HG03175 (cell line): Measurements from ENCODE around the gene PAK6.

Experiments
- ATAC-seq: cut with Tn5 transposase; IDR thresholded peaks from one replicate; pipeline ENCODE4 v1.9.1; 2021; ENCODE audit warnings: mild to moderate bottlenecking, moderate library complexity; ENCODE audit not compliant: unreplicated experiment

Gene PAK6

DNA sequence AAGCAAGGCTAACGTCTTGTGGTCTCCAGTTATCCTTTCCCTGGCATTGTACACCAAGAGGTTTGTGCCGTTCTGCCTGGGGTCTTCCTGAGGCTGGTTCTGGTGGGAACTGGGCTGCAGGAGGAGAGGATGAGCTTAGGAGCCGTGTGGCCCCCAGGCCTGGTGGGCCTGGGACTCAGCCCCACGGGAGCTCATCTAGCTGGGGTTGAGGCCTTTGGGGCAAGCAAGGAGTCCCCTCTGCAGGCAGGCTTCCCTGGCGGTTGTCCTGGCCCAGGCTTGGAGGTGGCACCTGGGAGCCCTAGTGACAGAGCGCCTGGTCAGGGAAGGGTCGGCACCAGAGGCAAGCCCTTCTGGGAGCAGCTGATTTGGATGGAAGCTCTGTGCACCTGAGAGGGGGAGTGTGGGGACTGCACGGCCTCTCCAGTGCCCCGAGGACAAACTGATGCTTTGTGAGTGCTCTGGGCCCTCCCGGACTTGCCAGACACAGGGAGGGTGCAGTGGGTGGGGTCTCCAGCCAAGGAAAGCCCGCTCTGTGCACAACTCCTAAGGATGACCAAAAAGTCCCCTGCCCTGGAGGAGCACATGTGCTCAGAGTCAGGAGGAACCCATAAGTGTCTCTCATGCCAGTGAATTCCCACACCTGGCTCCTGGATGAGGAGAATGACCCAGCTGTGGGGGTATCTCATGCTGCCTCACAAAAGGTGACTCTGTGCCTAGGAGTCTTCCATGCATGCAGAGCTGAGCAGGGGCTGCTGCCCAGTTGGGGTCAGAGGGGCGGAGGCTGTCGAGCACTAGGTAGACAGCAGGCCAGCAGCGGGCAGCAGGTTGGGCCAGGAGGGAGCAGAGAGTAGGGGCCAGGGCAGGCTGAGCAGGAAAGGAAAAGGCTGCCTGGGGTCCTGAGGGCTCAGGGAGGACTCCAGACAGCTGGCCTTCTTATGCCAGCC lies 2.7 kb downstream of the PAK6 start:
- ATAC-seq: no peak

DNA sequence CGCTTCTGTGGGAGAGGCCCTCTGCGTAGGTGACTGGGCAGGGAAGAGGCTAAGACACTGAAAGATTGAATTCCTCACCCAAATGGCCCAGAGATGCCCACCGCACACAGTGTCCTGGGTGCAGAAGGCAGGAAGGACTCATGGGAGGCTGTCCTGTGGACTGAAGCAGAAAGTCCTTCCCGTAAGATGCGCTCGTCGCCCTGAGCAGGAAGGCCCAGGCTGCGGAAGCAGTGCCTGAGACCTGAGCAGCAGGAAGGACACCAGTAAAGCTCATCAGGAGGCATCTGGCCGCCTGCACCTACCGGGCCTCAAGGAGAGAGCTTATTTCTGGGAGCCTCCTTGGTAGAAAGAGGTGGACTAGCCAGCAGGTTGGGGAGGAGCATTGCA lies 3.3 kb downstream of the PAK6 start:
- ATAC-seq: no peak

DNA sequence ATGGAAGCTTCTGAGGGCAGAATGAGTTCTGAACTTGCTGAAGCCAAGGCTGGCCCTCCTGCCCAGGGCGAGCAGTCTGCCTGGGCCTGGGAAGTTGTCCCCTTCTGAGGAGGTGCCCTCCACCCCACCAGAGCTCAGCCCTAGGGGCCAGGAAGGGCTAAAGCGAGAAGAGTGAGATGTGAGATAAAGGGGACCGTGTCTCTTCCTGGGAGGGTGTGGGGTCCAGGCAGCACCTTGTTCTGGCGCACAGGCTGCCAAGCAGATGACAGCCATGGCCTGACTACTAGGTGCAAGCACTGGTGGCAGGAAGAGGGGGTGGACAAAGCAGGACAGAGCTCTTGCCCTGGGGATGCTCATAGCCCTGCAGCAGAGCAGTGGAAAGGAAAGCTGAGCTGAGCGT lies 3.7 kb downstream of the PAK6 start:
- no peak for ATAC-seq

DNA sequence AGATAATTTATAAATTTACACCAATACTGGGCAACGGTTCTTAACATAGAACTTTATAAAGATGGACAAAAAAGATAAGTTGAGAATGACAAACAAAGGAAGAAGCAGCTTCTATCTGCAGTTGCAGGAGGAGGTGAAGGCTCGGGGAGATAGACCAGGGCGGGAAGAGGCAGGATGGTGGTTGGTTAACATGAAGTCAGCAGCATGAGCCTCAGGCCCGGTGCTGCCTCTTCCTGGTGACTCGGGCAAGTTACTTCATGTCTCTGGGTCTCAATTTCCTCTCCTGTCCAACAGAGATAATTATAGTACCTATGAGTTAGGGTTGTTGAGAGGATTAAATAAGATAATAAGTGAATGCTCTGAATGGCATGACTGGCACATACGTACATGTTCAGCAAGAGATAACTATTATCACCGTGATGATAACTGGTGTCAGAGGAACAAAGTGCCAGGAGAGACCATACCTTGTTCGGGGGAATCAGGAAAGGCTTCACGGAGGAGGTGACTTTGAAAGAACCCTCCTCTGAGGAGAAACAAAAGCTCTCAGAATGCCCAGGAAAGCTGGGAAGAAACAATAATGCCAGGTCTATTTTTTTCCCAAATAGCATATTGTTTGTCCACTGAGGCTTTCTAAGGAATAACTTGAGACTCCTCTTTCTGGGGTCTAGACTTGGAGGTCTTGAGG lies 4.4 kb downstream of the PAK6 start:
- no peak for ATAC-seq

DNA sequence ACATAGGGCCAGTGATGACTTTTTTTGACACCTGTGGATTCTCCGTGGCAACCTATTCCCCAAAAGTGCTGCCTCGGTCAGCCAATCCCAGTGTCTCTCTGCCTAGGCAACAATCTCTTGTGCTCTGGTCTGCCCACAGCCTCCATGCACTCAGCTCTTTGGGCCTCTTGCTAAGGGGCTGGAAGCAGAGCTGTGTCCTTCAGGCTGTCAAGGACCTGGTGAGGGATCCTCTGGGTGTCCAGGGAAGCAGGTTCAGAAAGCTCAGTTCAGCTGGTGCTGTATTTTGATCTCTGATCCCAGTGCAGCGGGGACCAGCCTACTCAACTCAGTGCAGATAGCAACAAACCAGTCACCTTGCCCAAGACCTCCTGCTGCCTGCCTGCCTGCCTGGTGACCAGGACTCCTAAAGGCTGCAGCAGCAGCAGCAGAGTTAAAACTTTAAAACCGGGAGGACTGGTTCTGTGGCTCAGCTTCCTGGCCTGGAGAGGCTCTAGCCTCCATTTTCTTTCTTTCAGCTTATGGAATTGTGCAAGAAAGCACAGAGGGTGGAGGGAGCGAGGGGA lies 6.2 kb downstream of the PAK6 start:
- ATAC-seq: no peak

DNA sequence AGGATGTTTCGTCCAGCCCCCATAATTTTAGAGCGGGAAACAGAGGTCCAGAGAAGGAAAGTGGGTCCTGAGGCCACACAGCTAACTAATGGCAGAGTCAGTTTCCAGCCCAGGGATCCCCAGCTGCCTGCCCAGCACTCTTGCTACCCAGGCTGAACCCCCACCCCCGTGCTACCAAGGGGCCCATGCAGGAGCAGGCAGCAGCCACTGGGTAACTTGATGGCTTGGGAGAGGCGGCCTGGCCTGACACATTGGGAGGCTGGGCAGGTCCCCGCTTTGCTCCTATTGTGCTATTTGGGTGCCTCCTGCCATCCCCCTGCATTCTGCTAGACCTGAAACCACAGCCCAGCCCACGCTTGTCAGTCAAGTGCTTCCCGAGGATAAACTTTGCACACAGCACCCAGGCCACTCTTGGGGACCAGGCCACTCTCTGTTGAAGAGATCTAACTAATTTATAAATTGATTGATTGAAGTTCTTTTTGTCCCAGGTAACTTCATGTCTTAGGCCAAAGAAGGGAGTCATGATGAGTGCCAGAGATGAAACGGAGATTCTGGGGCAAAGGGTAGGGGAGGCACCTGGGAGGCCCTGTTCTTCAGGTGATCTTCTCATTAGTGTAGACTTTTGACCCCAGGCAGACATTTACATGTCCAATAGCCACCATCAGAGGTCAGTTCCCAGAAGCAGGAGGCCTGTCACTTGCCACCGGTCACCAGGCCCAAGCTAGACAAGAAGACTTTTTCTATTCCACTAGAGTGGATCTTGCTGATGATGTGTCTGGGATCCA lies 7.0 kb downstream of the PAK6 start:
- ATAC-seq: no peak

DNA sequence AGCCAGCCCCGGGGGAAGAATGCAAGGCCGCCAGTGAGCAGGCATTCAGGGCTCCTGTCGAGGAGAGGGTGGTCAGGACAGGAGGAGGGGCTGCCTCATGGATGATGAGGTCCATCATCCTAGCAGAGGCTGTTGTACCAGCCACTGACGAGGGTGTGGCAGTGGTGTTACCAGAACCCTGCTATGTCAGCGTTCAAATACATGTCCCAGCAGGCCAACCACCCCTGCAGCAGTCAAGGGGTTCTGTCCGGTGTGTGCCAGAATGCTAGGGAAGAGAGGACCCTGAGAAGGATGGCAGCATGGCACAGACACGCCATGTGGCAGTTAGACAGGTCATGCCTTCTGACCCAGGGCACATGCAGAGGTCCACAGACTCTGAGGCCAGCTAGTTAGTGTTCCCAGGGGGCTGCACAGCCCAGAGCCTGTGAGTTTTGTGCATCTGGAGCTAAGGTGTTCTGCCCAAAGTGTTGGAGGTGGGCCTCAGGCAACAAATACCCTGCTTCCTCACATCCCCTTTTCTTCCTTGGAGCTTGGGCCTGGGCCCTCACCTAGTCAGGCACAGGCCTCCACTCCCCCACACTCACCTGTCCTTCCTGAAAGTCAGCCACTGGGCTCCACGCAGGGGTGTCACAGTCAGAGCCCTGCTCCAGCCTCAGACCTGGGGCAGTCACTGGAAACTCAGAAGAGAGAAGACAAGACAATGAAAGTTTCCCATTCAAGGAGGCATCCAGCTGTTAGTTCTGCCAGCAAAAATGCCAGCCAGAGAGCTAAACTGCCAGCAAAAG lies 7.8 kb downstream of the PAK6 start:
- ATAC-seq: no peak

DNA sequence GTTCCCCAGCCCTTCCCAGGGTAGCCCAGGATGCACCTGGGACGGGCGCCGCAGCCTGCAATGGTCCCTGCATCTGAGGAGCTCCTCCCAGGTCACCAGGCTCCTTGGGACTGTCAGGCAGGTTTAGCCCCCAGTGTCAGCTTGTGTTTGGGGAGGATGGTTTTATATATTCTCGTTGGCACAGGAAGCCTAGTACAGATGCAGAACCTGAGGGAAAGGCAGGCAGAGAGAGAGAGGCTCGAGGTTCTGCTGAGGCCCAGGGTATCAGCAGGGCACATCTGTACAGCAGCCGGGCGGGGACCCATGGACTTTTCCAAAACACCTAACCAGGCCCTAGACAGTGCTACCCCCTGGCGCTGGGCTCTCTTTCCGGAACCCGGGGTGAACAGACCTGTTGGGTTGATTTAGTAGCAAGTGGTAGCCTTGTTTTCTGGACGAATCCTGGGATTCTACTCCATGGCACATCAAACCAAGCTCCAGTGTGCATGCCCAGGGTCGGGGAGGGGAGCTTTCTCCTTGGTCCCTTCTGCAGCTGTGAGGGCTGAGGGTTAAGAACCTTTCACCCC lies 8.6 kb downstream of the PAK6 start:
- no peak for ATAC-seq

DNA sequence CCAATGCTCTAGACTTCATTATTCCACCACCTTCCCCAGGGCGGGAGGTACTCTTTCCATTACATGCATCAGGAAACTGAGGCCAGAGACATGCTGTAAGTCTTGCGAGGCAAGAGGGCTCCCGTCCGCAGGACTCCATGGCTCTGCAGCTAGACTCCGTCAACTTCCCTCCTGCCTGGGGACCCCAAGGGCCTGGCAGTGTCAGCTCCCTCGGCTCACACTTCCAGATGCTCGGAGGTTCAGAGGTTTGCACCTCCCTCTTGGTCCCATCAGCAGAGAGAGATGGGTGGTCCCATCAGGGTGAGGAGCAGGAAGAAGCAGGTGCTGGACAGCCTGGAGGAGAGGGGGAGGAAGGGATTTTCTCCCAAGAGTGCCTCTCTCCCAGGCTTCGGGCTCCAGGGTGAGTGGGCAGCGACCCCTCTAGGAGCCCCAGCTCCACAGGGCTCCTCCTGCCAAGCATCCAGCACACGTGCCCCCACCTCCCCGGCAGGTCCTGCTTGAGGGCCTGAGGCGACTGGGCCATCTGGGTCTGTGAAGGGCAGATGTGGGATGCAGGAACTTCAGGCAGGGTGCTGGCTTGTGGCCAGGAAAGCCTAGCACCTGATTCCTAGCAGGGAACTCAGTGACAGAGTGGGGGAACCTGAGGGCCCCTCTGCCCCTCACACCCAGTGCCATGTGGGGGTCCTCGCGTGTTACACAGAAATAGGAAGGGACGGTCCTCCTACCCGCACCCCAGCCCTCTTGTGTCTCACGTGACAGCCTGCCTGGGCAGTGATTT lies 9.3 kb downstream of the PAK6 start:
- no peak for ATAC-seq

DNA sequence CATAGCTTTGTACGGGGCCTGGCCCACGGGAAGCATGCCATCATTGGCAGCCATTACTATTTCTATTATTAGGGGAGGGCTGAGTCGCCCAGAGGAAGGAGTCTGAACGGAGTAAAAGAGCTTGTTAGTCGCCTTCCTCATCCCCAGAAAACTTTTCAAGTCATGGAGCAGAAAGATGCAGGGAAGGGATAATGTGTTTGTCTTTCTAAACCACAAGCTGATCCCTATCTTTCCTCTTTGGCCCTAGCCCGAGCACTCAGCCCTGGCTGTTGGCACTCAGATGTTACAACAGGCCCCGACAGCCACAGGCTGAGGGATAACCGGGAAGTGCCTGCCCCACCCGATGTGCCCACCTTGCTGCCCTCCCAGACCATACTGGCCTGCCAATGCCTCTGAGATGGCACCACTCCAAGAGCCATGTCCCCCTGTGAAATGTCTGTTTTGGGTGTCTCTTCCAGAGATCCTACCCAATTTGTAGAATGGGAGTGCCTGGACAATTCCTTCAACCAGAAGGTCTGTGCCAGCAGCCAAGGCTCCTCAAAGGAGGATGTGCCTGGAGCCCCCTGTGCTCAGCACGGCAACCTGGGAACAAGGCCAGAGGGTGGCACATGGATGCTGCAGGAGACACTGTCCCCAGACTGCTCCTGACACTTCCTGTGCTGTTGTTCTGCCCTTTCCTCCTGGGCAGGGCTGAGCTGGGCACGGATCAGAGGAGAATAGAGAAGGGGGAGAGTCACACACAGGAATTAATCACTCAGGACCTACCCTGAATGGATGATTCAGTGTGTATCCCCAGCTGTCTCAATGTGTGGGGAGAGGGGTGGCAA lies 10.8 kb downstream of the PAK6 start:
- ATAC-seq: no peak

DNA sequence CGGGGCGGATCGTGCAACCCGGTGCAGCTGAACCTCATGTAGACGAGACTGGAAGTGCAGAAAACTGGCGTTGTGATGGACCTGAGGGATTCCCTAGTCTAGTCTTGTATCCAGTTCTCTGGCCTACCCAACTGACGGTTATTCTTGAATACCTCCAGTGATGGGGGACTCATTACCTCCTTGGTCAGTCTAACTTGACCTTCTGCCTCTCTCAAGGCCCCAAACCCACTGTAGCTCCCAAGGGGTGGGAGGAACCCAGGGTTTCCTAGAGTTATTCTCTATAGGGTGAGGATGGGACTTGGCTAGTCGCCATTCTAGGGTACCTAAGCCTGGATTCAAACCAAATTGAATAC lies 11.4 kb downstream of the PAK6 start:
- no peak for ATAC-seq

DNA sequence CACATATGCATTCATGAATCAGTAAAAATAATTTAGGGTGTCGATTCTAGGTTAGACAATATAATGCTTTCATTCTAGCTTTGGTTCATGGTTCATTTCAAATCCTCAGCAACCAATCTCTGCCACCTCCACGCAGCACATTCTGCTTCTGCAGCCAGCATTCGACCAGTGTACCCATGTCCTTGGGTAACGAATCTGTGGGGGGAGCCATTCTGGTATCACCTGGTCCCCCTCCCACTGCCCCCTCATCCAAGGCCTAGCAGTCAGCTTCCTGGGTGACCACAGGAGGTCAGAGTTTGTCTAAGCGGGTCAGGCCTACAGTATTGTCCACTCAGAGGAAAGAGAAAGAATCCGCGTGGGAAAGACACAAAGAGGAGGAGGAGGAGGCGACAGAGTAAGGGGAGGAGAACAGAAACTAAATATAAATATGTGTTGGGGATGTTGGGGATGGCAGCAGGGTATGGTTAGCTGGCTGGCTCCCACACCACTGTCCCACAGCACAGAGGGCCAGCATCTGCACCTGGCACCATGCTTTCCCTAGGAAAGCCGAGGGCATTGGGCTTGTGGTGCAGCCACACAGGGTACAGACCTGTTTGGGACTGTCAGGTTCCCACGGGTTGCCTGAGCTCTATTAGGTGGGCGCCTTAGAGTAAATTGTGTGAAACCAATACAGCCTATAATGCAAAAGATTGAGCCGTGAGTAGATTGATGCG lies 12.1 kb downstream of the PAK6 start:
- ATAC-seq: no peak

DNA sequence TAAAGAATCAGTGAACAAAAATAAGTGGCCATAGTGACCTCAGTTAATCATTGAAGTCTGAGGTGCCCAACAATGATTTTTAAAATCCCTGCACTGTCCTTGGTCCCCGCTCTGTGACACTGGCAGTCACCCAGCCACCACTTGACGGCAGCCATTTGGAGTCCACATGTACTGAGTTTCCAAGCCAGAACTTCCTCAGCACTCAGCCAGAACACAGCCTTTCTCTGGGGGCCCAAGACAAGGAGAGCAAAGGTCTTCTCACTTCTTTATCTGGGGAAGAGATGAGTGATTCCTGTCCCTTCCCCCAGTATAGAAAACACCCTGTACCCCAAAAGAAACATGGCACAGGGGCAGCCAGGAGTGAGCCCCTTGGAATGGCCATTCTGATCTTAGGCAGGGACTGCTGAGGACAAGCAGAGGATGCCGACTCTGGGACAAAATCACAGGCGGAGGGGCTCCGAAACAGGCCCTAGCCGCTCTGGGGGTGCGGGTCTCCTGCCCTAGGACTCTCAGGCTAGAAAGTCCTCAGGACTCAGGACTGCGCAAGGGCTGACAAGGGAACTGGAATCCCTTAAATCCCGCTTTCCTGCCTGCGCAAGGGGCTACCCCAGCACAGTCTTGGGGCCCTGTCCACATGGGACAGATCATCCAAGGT lies 12.8 kb downstream of the PAK6 start:
- no peak for ATAC-seq

DNA sequence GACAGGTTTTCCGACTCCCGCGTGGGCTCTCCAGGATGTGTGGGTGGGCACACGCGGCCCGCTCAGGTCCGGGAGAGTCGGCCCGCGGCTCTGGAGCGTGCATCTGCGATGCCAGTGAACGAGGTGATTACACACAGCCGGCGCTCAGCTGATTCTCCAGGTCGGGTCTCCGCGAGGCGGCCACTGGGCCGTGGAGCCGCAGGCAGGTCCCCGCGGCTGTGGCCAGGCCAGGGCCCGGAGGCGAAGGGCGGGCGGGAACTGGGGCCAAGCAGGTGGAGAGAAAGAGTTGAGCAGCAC lies 13.2 kb downstream of the PAK6 start:
- ATAC-seq: no peak

DNA sequence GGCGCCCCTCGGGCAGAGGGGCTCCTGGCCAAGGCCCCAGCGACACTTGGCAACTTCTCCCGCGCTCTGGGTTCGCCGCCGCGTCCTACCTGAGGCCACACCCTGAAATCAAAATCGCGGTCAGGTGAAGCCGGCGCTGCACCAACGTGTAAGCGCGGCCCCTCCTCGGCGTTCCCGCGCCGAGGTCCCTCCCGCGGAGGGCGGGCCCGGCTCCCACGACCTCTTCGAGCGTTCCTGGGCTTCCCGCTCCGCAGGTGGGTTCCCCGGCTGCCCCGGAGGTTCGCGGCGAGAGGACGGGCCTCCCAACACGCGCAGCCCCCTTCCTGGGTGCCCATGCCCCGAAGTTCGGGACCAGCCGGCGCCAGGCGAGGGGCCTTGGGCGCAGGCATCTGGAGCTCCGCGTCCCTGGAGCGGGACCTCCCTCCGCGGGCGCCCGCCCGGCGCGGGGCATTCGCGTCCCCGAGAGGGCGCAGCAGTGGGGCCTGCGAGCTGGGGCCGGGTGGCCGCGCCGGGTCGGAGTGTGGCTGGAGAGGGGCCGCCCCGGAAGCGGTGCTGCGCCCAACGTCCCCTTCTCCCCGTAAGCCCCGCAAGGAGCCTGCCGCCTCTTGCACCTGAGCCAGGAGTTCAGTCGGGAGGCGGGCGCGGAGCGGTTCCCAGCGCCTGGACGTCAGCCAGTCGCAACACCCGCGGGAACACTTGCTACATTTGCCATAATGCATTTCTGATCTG lies 13.7 kb downstream of the PAK6 start:
- ATAC-seq: no peak

DNA sequence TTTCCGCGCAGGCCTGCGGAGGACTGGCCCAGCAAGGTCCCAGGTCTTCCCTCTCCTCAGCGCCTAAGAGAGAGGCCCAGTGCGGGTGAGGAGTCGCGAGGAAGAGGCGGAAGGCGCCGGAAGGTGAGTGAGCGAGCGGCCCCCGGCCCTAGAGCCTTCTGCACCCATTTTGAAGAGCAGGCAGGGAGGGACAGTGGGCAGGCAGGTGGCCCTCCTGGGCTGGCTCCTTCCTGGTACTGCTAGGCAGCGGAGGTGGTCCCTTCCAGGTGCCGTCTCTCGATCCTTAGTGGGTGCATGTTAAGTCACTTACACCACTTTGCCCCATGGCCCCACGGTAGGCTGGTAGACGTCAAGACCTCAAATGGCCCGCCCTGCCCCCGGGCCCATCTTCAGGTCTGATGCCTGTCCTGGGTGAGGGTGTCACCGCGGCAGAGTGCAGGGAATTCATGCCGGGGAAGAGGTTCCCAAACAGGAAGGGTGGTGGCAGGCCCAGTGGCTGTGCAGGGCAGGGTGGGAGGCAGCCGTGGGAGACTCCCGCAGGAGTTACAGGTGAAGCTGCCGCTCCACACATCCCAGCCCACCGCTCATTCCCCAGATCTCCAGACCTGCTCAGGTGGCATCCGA lies 14.4 kb downstream of the PAK6 start:
- no peak for ATAC-seq

DNA sequence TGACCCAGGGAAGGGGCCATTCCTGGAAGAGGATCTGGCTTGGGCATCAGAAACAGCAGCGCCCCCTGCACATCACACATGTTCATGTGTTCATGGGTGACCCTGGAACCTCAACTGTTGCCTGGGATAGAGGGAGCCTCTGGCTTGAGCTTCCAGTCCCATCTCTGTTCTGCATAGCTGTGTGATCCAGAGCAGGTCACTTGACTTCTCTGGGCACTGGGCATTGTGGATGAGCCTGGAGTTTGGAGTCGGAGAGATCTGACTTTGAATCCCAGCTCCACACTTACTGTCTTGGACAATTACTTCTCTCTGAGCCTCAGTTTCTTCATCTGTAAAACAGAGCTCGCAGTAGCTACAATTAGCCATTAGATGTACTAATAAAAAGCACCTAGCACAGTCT lies 15.6 kb downstream of the PAK6 start:
- no peak for ATAC-seq
